MM.1S (cell line): Measurements from ENCODE around the gene PHF12.
A peak's percentile ranks its signal among the peaks of the same experiment; 100 is the strongest.

Source experiments
- DNase-seq: peaks from one replicate; pipeline ENCODE4 v3.0.0-alpha.2; 2015
- H2AFZ ChIP-seq: fragments of 300-600 bp; sonication (generic); 2 replicates; pipeline ENCODE4 v1.6.0; 2016; ENCODE audit warnings: antibody characterized with exemption, low read length
- H3F3A ChIP-seq: fragments of 300-600 bp; sonication (generic); 2 replicates; pipeline ENCODE4 v1.6.1; 2016; ENCODE audit warnings: mild to moderate bottlenecking, antibody characterized with exemption, low read length, moderate library complexity, mixed read lengths; ENCODE audit not compliant: insufficient read depth
- H3K27ac ChIP-seq: fragments of 300-600 bp; sonication (generic); 2 replicates; pipeline ENCODE4 v1.5.1; 2016; ENCODE audit warnings: mild to moderate bottlenecking, low read length
- H3K27me3 ChIP-seq: fragments of 300-600 bp; sonication (generic); replicated peaks from 2 replicates; pipeline ENCODE4 v1.6.0; 2016; ENCODE audit warnings: low read length; ENCODE audit not compliant: insufficient read depth
- H3K36me3 ChIP-seq: fragments of 300-600 bp; sonication (generic); replicated peaks from 2 replicates; pipeline ENCODE4 v1.6.1; 2016; ENCODE audit warnings: mild to moderate bottlenecking, low read length, mixed read lengths; ENCODE audit not compliant: insufficient read depth
- H3K4me1 ChIP-seq: fragments of 300-600 bp; sonication (generic); 2 replicates; pipeline ENCODE4 v1.6.1; 2016; ENCODE audit warnings: low read length, mixed read lengths
- H3K4me2 ChIP-seq: fragments of 300-600 bp; sonication (generic); 2 replicates; pipeline ENCODE4 v1.6.0; 2016; ENCODE audit warnings: low read depth, low read length
- H3K4me3 ChIP-seq: fragments of 300-600 bp; sonication (generic); 2 replicates; pipeline ENCODE4 v1.5.1; 2016; ENCODE audit warnings: low read length, mixed read lengths
- H3K79me2 ChIP-seq: fragments of 300-600 bp; sonication (generic); 2 replicates; pipeline ENCODE4 v1.6.1; 2016; ENCODE audit warnings: mixed run types, low read length, mixed read lengths
- H3K9ac ChIP-seq: fragments of 300-600 bp; sonication (generic); 2 replicates; pipeline ENCODE4 v1.6.1; 2016; ENCODE audit warnings: low read length, mixed read lengths
- H3K9me2 ChIP-seq: fragments of 300-600 bp; sonication (generic); replicated peaks from 2 replicates; pipeline ENCODE4 v1.6.1; 2016; ENCODE audit warnings: mild to moderate bottlenecking, low read length, mixed read lengths; ENCODE audit not compliant: insufficient read depth
- H3K9me3 ChIP-seq: fragments of 300-600 bp; sonication (generic); replicated peaks from 2 replicates; pipeline ENCODE4 v1.6.1; 2016; ENCODE audit warnings: mild to moderate bottlenecking, low read length, mixed read lengths; ENCODE audit not compliant: insufficient read depth
- H4K20me1 ChIP-seq: fragments of 300-600 bp; sonication (generic); 2 replicates; pipeline ENCODE4 v1.6.1; 2016; ENCODE audit warnings: mild to moderate bottlenecking, low read length, moderate library complexity, mixed read lengths; ENCODE audit not compliant: insufficient read depth
- EZH2 ChIP-seq: fragments of 300-600 bp; sonication (generic); optimal IDR thresholded peaks from 2 replicates; pipeline ENCODE3; 2017; ENCODE audit warnings: low read depth, mild to moderate bottlenecking, antibody characterized with exemption, low read length, mixed read lengths
- EZH2phosphoT487 ChIP-seq: fragments of 300-600 bp; sonication (generic); IDR thresholded peaks from 2 replicates; pipeline ENCODE4 v1.6.1; 2018; ENCODE audit warnings: antibody characterized with exemption, low read length
- TF ChIP-seq, protein P1 (sequence below): fragments of 300-600 bp; sonication (generic); IDR thresholded peaks from 2 replicates; pipeline ENCODE4 v1.5.1; 2016; ENCODE audit warnings: antibody characterized with exemption, low read length, mixed read lengths

Gene PHF12

DNA sequence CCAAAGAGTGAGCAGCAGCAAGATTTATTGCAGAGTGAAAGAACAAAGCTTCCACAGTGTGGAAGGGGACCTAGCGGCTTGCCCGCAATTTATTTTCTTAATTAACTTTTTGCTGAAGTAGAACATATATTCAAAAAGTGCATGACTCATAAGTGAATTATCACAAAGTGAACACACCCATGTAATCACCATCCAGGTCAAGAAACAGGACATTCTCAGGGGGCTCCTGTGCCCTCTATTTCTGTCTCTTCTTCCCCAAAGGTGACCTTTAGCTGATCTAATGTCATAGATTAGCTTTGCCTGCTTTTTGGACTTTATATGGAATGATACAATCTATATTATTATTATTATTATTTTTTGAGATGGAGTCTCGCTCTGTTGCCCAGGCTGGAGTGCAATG lies 76.6 kb downstream of the PHF12 start:
- Histone ChIP-seq H3F3A (peaks cover 4% of the 10 kb centered on the region; the same call in 1 of the 2 replicates), H3K36me3 (no peaks in the 10 kb centered on the region), H2AFZ (no peak overlapping the region), H3K27me3 (no peaks in the 10 kb centered on the region), H3K79me2 (no peaks in the 10 kb centered on the region), H4K20me1 (no peaks in the 10 kb centered on the region), H3K9me2 (no peaks in the 10 kb centered on the region), H3K4me1 (peaks cover 4% of the 10 kb centered on the region), H3K27ac (no peak overlapping the region), H3K4me2 (no peak overlapping the region), H3K9ac (no peak overlapping the region), H3K9me3 (no peaks in the 10 kb centered on the region), H3K4me3 (no peak overlapping the region)
- DNase-seq = no peak
- no peak for TF ChIP-seq EZH2
- TF ChIP-seq EZH2phosphoT487 = no peak
- TF ChIP-seq, protein P1, sequence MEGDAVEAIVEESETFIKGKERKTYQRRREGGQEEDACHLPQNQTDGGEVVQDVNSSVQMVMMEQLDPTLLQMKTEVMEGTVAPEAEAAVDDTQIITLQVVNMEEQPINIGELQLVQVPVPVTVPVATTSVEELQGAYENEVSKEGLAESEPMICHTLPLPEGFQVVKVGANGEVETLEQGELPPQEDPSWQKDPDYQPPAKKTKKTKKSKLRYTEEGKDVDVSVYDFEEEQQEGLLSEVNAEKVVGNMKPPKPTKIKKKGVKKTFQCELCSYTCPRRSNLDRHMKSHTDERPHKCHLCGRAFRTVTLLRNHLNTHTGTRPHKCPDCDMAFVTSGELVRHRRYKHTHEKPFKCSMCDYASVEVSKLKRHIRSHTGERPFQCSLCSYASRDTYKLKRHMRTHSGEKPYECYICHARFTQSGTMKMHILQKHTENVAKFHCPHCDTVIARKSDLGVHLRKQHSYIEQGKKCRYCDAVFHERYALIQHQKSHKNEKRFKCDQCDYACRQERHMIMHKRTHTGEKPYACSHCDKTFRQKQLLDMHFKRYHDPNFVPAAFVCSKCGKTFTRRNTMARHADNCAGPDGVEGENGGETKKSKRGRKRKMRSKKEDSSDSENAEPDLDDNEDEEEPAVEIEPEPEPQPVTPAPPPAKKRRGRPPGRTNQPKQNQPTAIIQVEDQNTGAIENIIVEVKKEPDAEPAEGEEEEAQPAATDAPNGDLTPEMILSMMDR = no peak

DNA sequence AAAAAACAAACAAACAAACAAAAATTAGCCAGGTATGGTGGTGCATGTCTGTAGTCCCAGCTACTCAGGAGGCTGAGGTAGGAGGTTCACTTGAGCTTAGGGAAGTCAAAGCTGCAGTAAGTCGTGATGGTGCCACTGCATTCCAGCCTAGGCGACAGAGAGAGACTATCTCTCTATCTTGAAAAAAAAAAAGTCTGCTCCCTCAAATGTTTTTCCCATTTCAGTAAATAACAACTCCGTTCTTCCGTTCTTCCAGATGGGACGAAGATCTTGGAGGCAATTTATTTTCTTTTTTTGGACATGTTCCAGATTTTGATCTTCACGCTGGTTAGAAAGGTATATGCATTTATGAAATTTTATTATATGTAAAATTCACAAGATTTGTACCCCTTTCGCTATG lies 77.5 kb downstream of the PHF12 start:
- peaks cover 4% of the 10 kb centered on the region; the same call in 1 of the 2 replicates for H3F3A ChIP-seq
- TF ChIP-seq EZH2 (no peak), EZH2phosphoT487 (no peak)
- TF ChIP-seq, protein P1 = no peak
- no peaks in the 10 kb centered on the region for H3K9me2 ChIP-seq
- H2AFZ ChIP-seq = no peak overlapping the region
- H3K4me1 ChIP-seq = peaks cover 4% of the 10 kb centered on the region
- H3K27me3 ChIP-seq = no peaks in the 10 kb centered on the region
- DNase-seq = no peak
- H3K9me3 ChIP-seq = no peaks in the 10 kb centered on the region
- H4K20me1 ChIP-seq = no peaks in the 10 kb centered on the region
- H3K4me2 ChIP-seq = no peak overlapping the region
- H3K36me3 ChIP-seq = no peaks in the 10 kb centered on the region
- H3K4me3 ChIP-seq = no peak overlapping the region
- no peak overlapping the region for H3K27ac ChIP-seq
- H3K9ac ChIP-seq = no peak overlapping the region
- no peaks in the 10 kb centered on the region for H3K79me2 ChIP-seq

DNA sequence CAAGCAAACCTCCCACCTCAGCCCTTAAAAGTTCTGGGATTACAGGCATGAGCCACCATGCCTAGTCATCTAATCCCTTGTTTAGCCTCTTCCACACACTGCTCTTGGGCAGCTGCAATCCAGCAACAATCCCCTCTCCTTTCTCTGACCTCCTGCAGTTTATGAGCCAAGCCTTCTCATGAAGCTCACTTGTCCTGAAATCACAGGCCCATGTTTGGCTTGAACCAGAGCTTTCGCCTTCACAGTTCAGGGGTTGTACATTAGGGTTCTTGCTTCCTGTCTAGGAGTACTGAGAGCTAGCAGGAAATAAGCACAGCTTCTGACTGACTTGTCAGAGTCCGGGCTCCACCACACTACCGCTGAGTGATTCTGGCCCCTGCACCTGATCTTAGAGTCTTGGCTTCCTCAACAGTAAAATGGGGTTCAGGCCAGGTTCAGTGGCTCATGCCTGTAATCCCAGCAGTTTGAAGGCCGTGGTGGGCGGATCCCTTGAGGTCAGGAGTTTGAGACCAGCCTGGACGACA lies 80.2 kb downstream of the PHF12 start:
- Histone ChIP-seq H3K27me3 (no peaks in the 10 kb centered on the region), H3K27ac (peak overlapping the region; percentile 40; the same call in 1 of the 2 replicates), H3K79me2 (no peaks in the 10 kb centered on the region), H3K36me3 (no peaks in the 10 kb centered on the region), H3F3A (no peaks in the 10 kb centered on the region), H3K9me2 (no peaks in the 10 kb centered on the region), H2AFZ (peak overlapping the region; percentile 91), H3K4me2 (no peak overlapping the region; the same call in 1 of the 2 replicates), H3K4me1 (peaks cover 4% of the 10 kb centered on the region), H4K20me1 (no peaks in the 10 kb centered on the region), H3K9me3 (no peaks in the 10 kb centered on the region), H3K4me3 (no peak overlapping the region), H3K9ac (no peak overlapping the region)
- peak; percentile 78 for DNase-seq
- TF ChIP-seq EZH2 (no peak), EZH2phosphoT487 (no peak)
- TF ChIP-seq, protein P1 = no peak
